A549 (cell line): Measurements from ENCODE around the gene BPIFB3. TPM values are rescaled to one million over a fixed set of nuclear protein-coding genes. Genes with fewer than 3 reads are reported as not detected.
"Not testable (repeated sequence)": the region's sequence is repeated elsewhere in the genome, so short reads cannot be mapped to it uniquely, and the experiment has no call there.

Experiments used
- ATAC-seq, 2 experiments: fragments of 200-7000 bp in 1 of 2; fragments of >200 bp in 1 of 2; cut with Nextera tagmentation in 1 of 2; cut with Tn5 transposase in 1 of 2; 3 replicates each; pipeline versions ENCODE4 v1.8.0 to v1.9.1; 2018 to 2020; ENCODE audit warnings: mild to moderate bottlenecking in 1 of 2, moderate library complexity in 1 of 2
- CTCF ChIA-PET: fragments of 300-600 bp; sonication (Branson Sonifier 250); formaldehyde crosslinking; extraction: SDS; loops from one replicate; lab custom pipeline; 2021; ENCODE audit warnings: antibody characterized with exemption, inconsistent platforms; lab: Yijun Ruan, JAX
- POLR2A ChIA-PET: fragments of 350-600 bp; formaldehyde crosslinking; extraction: SDS; loops from one replicate; lab custom pipeline; 2021; ENCODE audit warnings: antibody characterized with exemption, inconsistent platforms; lab: Yijun Ruan, JAX
- DNase-seq, 2 experiments: peaks; one replicate each; pipeline versions ENCODE4 v3.0.0 to v3.0.0-alpha.2; 2011 to 2016; ENCODE audit warnings: low read depth in 1 of 2, low spot score in 1 of 2
- FAIRE-seq: peaks from 2 replicates; lab custom pipeline; 2011; peaks lifted over from hg19 to GRCh38; lab: Jason Lieb, UNC
- H3K27ac ChIP-seq, 2 experiments: fragments of >200 bp; sonication (Bioruptor Twin); formaldehyde crosslinking; 3 replicates each; pipeline ENCODE4 v1.5.1; 2016 to 2017
- H3K4me1 ChIP-seq: fragments of >200 bp; sonication (Bioruptor Twin); formaldehyde crosslinking; 3 replicates; pipeline ENCODE4 v1.6.1; 2016
- H3K4me2 ChIP-seq: fragments of >200 bp; sonication (Bioruptor Twin); formaldehyde crosslinking; 3 replicates; pipeline ENCODE4 v1.6.1; 2016
- H3K4me3 ChIP-seq: fragments of >200 bp; sonication (Bioruptor Twin); formaldehyde crosslinking; 3 replicates; pipeline ENCODE4 v1.5.1; 2016
- H3K9me3 ChIP-seq: fragments of >200 bp; sonication (Bioruptor Twin); formaldehyde crosslinking; 3 replicates; pipeline ENCODE4 v1.6.1; 2016
- CBX8 ChIP-seq: fragments of 200-600 bp; sonication (generic); IDR thresholded peaks from 2 replicates; pipeline ENCODE4 v1.6.1; 2016
- EHMT2 ChIP-seq: fragments of 200-600 bp; sonication (generic); IDR thresholded peaks from 2 replicates; pipeline ENCODE4 v1.6.1; 2016; ENCODE audit warnings: antibody characterized with exemption, low read depth, mild to moderate bottlenecking, moderate library complexity
- EP300 ChIP-seq, 2 experiments: fragments of >200 bp; sonication (Bioruptor Twin); formaldehyde crosslinking; IDR thresholded peaks; 2 replicates in 1 of 2; 3 replicates in 1 of 2; pipeline ENCODE4 v1.6.1; 2016 to 2017
- FOSL2 ChIP-seq, 2 experiments: fragments of 450-650 bp in 1 of 2; fragments of >200 bp in 1 of 2; sonication (Bioruptor Twin) in 1 of 2; formaldehyde crosslinking; IDR thresholded peaks; 2 replicates each; pipeline versions ENCODE4 v1.5.0 to v1.6.1; 2016 to 2020; ENCODE audit warnings: mild to moderate bottlenecking in 1 of 2, moderate library complexity in 1 of 2
- GATA3 ChIP-seq: IDR thresholded peaks from 2 replicates; pipeline ENCODE4 v1.6.1; 2012; ENCODE audit warnings: borderline replicate concordance
- HEYL ChIP-seq: fragments of 250-450 bp; sonication (Bioruptor Pico); IDR thresholded peaks from 2 replicates; pipeline ENCODE4 v1.8.0; 2021; ENCODE audit warnings: mild to moderate bottlenecking, moderate library complexity
- HOXA7 ChIP-seq: fragments of 250-450 bp; sonication (Bioruptor Pico); IDR thresholded peaks from 2 replicates; pipeline ENCODE4 v1.5.0; 2020; ENCODE audit warnings: mild to moderate bottlenecking, moderate library complexity
- HOXB13 ChIP-seq: fragments of 250-450 bp; sonication (Bioruptor Pico); IDR thresholded peaks from 2 replicates; pipeline ENCODE4 v1.5.0; 2020; ENCODE audit warnings: low read depth, mild to moderate bottlenecking, moderate library complexity
- MAFK ChIP-seq: fragments of 450-650 bp; IDR thresholded peaks from 2 replicates; pipeline ENCODE4 v1.6.1; 2014; ENCODE audit not compliant: partially characterized antibody
- MAZ ChIP-seq: fragments of 150-350 bp; IDR thresholded peaks from 2 replicates; pipeline ENCODE4 v1.6.1; 2014; ENCODE audit warnings: antibody characterized with exemption, low read depth, low read length, borderline replicate concordance
- NFE2L2 ChIP-seq: fragments of 150-350 bp; conservative IDR thresholded peaks from 2 replicates; pipeline ENCODE4 v1.6.1; 2014; ENCODE audit warnings: low read length
- NPAS2 ChIP-seq: fragments of 250-450 bp; sonication (Bioruptor Pico); IDR thresholded peaks from 2 replicates; pipeline ENCODE4 v1.8.0; 2022; ENCODE audit warnings: mild to moderate bottlenecking, moderate library complexity, borderline replicate concordance
- NR3C1 ChIP-seq: fragments of >200 bp; sonication (Bioruptor Twin); formaldehyde crosslinking; IDR thresholded peaks from 3 replicates; pipeline ENCODE4 v1.6.1; 2017
- POLR2AphosphoS2 ChIP-seq: conservative IDR thresholded peaks from 2 replicates; pipeline ENCODE4 v1.6.1; 2012; ENCODE audit warnings: low read length, improper control_type of control experiment, inconsistent platforms
- RAD21 ChIP-seq, 2 experiments: fragments of >200 bp in 1 of 2; sonication (Bioruptor Twin) in 1 of 2; formaldehyde crosslinking in 1 of 2; IDR thresholded peaks in 1 of 2; conservative IDR thresholded peaks in 1 of 2; 2 replicates in 1 of 2; 3 replicates in 1 of 2; pipeline ENCODE4 v1.6.1; 2012 to 2018; ENCODE audit warnings: inconsistent platforms in 1 of 2
- RFX5 ChIP-seq: fragments of 450-650 bp; IDR thresholded peaks from 2 replicates; pipeline ENCODE4 v1.7.1; 2014; ENCODE audit warnings: antibody characterized with exemption, mild to moderate bottlenecking, moderate library complexity
- RNF2 ChIP-seq: fragments of 200-600 bp; sonication (generic); IDR thresholded peaks from 2 replicates; pipeline ENCODE4 v1.6.1; 2016; ENCODE audit warnings: low read depth, mild to moderate bottlenecking, antibody characterized with exemption, moderate library complexity, borderline replicate concordance
- TFCP2L1 ChIP-seq: fragments of 250-450 bp; sonication (Bioruptor Pico); IDR thresholded peaks from 2 replicates; pipeline ENCODE4 v1.5.0; 2021; ENCODE audit warnings: mild to moderate bottlenecking
- TP53 ChIP-seq: fragments of 250-450 bp; sonication (Bioruptor Pico); IDR thresholded peaks from 2 replicates; pipeline ENCODE4 v1.5.0; 2021; ENCODE audit warnings: mild to moderate bottlenecking, moderate library complexity
- ZNF302 ChIP-seq: fragments of 250-450 bp; sonication (Bioruptor Pico); IDR thresholded peaks from 2 replicates; pipeline ENCODE4 v1.9.0; 2021; ENCODE audit warnings: inconsistent platforms, mild to moderate bottlenecking, moderate library complexity
- WGBS: methylation state at CpG from one replicate; pipeline ENCODE4 v1.1.6; 2017; ENCODE audit errors: missing lambda C conversion rate; 5-methylcytosine and 5-hydroxymethylcytosine counted together
- polyA plus RNA-seq, 4 experiments: library from polyadenylated mRNA; depleted of rRNA in 3 of 4; stranded (reverse); fragments of >200 nt; fragmentation: RNase III in 1 of 4; extraction: RNeasy Plus Mini Kit Qiagen cat#74134 plus additional on column Dnase treatment in 1 of 4; gene quantifications; 2 replicates in 3 of 4; 3 replicates in 1 of 4; pipeline ENCODE4 v1.2.3, GENCODE V29; 2011 to 2017
- TF ChIP-seq, protein P1 (sequence below): fragments of >200 bp; sonication (Bioruptor Twin); formaldehyde crosslinking; IDR thresholded peaks from 3 replicates; pipeline ENCODE4 v1.6.1; 2016
- TF ChIP-seq, protein P2 (sequence below): fragments of 200-600 bp; sonication (generic); IDR thresholded peaks from 2 replicates; pipeline ENCODE4 v1.6.1; 2016; ENCODE audit warnings: antibody characterized with exemption, mild to moderate bottlenecking, moderate library complexity
- TF ChIP-seq, protein P3 (sequence below): fragments of 250-450 bp; sonication (Bioruptor Pico); IDR thresholded peaks from 2 replicates; pipeline ENCODE4 v1.5.0; 2021; ENCODE audit warnings: mild to moderate bottlenecking, moderate library complexity, borderline replicate concordance
- TF ChIP-seq, protein P4 (sequence below): fragments of 150-350 bp; IDR thresholded peaks from 2 replicates; pipeline ENCODE4 v1.6.1; 2014; ENCODE audit warnings: low read depth, mild to moderate bottlenecking, low read length
- TF ChIP-seq, protein P5 (sequence below): fragments of >200 bp; sonication (Bioruptor Twin); formaldehyde crosslinking; IDR thresholded peaks from 2 replicates; pipeline ENCODE4 v1.6.1; 2016

The BPIFB3 gene
- polyA plus RNA-seq, 2 of the 4 experiments (the other 2 are of a cell fraction): not detected

DNA sequence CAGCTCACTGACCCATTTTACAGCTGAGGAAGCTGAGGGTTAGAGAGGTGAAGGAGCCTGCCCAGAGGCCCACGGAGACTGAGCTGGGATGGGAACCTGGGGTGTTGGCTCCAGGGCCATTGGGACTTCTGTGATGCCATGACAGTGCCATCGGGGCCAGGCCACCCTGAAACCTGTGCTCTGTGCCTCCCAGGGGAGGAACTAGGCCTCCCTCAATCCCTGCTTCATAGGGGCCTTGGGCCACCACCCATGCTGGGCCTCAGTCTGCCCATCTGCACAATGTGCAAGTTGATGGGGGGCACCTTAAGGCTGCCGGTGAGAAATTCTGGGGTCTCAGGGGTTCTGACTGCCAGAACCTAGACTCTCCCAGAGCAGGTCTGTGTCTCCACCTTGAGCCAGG, 50.6 kb downstream of the BPIFB3 start:
- H3K4me1 ChIP-seq: no peaks in the 10 kb centered on the region
- CTCF ChIA-PET: interaction anchor here (0.9 to 2.2 kb wide), 5 partner anchors 8 to 1015 kb away, joined by 3 to 9 read pairs (median 3); no protein-coding TSS in a partner anchor
- no peak for DNase-seq
- no peak for TF ChIP-seq EP300 (IDR thresholded peaks at IDR 0.05)
- TF ChIP-seq NFE2L2: no peak
- no peak for TF ChIP-seq HEYL (CRISPR knock-in tag)
- TF ChIP-seq RNF2: no peak
- TF ChIP-seq, protein P1, sequence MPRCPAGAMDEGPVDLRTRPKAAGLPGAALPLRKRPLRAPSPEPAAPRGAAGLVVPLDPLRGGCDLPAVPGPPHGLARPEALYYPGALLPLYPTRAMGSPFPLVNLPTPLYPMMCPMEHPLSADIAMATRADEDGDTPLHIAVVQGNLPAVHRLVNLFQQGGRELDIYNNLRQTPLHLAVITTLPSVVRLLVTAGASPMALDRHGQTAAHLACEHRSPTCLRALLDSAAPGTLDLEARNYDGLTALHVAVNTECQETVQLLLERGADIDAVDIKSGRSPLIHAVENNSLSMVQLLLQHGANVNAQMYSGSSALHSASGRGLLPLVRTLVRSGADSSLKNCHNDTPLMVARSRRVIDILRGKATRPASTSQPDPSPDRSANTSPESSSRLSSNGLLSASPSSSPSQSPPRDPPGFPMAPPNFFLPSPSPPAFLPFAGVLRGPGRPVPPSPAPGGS: no peak
- no peak for TF ChIP-seq RFX5
- no peak for TF ChIP-seq NPAS2 (CRISPR knock-in tag)
- TF ChIP-seq, all 56 proteins: peak for 0
- H3K9me3 ChIP-seq: no peaks in the 10 kb centered on the region
- H3K4me3 ChIP-seq: no peak overlapping the region
- WGBS: 40% methylated on average over 2 of the region's 3 CpGs
- H3K27ac ChIP-seq: no peak overlapping the region
- FAIRE-seq (no peak), ATAC-seq (no peak)
- H3K4me2 ChIP-seq: no peak overlapping the region
- POLR2A ChIA-PET: no interaction called here

DNA sequence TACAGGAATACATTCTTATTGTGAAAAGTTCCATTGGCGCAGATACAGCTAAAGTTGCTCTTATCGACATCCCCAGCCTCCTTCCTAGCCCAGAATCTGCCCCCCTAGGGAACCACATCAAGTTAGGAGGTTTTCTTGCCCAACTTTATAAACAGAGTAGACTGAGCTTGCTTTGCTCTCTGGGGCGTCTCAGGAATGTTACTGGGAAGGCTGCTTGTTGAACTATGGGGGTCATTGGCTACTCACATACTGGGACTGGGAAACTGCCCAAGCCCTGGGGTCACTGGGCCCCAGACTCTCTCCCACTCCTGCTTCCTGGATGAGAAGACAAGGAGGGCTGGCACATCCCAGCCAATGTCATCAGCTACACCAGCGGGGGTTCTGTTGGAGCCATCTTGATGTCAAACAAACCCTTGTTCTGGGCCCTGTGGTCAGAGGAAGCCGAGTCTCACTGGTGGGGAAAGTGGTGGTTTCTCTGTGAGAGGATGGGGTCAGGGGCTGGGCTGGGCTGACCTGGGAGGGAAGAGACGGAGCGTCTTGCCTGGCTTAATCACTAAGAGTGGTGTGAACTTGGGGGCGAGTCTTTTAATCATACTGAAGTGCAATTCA, 51.7 kb downstream of the BPIFB3 start:
- H3K4me2 ChIP-seq: no peak overlapping the region
- no peaks in the 10 kb centered on the region for H3K4me1 ChIP-seq
- WGBS: 76% methylated on average over 8 of the region's 8 CpGs
- ATAC-seq: no peak
- H3K9me3 ChIP-seq: no peaks in the 10 kb centered on the region
- no peak for TF ChIP-seq MAFK
- no peak for TF ChIP-seq TP53 (CRISPR knock-in tag)
- TF ChIP-seq, protein P2, sequence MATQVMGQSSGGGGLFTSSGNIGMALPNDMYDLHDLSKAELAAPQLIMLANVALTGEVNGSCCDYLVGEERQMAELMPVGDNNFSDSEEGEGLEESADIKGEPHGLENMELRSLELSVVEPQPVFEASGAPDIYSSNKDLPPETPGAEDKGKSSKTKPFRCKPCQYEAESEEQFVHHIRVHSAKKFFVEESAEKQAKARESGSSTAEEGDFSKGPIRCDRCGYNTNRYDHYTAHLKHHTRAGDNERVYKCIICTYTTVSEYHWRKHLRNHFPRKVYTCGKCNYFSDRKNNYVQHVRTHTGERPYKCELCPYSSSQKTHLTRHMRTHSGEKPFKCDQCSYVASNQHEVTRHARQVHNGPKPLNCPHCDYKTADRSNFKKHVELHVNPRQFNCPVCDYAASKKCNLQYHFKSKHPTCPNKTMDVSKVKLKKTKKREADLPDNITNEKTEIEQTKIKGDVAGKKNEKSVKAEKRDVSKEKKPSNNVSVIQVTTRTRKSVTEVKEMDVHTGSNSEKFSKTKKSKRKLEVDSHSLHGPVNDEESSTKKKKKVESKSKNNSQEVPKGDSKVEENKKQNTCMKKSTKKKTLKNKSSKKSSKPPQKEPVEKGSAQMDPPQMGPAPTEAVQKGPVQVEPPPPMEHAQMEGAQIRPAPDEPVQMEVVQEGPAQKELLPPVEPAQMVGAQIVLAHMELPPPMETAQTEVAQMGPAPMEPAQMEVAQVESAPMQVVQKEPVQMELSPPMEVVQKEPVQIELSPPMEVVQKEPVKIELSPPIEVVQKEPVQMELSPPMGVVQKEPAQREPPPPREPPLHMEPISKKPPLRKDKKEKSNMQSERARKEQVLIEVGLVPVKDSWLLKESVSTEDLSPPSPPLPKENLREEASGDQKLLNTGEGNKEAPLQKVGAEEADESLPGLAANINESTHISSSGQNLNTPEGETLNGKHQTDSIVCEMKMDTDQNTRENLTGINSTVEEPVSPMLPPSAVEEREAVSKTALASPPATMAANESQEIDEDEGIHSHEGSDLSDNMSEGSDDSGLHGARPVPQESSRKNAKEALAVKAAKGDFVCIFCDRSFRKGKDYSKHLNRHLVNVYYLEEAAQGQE: no peak
- TF ChIP-seq HOXA7: no peak
- no peak for TF ChIP-seq TFCP2L1 (CRISPR knock-in tag)
- TF ChIP-seq CBX8: no peak
- TF ChIP-seq, protein P3, sequence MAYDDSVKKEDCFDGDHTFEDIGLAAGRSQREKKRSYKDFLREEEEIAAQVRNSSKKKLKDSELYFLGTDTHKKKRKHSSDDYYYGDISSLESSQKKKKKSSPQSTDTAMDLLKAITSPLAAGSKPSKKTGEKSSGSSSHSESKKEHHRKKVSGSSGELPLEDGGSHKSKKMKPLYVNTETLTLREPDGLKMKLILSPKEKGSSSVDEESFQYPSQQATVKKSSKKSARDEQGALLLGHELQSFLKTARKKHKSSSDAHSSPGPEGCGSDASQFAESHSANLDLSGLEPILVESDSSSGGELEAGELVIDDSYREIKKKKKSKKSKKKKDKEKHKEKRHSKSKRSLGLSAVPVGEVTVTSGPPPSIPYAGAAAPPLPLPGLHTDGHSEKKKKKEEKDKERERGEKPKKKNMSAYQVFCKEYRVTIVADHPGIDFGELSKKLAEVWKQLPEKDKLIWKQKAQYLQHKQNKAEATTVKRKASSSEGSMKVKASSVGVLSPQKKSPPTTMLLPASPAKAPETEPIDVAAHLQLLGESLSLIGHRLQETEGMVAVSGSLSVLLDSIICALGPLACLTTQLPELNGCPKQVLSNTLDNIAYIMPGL (CRISPR knock-in tag): no peak
- no peak for TF ChIP-seq MAZ
- TF ChIP-seq, protein P4, sequence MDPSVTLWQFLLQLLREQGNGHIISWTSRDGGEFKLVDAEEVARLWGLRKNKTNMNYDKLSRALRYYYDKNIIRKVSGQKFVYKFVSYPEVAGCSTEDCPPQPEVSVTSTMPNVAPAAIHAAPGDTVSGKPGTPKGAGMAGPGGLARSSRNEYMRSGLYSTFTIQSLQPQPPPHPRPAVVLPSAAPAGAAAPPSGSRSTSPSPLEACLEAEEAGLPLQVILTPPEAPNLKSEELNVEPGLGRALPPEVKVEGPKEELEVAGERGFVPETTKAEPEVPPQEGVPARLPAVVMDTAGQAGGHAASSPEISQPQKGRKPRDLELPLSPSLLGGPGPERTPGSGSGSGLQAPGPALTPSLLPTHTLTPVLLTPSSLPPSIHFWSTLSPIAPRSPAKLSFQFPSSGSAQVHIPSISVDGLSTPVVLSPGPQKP: no peak
- TF ChIP-seq RNF2: no peak
- no peak for TF ChIP-seq FOSL2 (IDR thresholded peaks at IDR 0.05)
- no peak for TF ChIP-seq FOSL2 (CRISPR knock-in tag; IDR thresholded peaks at IDR 0.05)
- no peak for TF ChIP-seq POLR2AphosphoS2
- no peak for TF ChIP-seq RAD21 (conservative IDR thresholded peaks at IDR 0.05 in 1 of 2, IDR thresholded peaks at IDR 0.05 in 1 of 2)
- TF ChIP-seq EHMT2: no peak
- TF ChIP-seq HOXB13 (CRISPR knock-in tag): no peak
- TF ChIP-seq, protein P5, sequence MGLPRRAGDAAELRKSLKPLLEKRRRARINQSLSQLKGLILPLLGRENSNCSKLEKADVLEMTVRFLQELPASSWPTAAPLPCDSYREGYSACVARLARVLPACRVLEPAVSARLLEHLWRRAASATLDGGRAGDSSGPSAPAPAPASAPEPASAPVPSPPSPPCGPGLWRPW: no peak
- no peak for TF ChIP-seq GATA3
- no peak for TF ChIP-seq RFX5
- no peak for TF ChIP-seq NR3C1
- no peak for TF ChIP-seq ZNF302
- TF ChIP-seq, all 56 proteins: peak for 0
- ChIA-PET POLR2A (no interaction called here), CTCF (interaction anchor here (0.6 to 2.2 kb wide), 5 partner anchors 9 to 203 kb away, joined by 3 to 9 read pairs (median 3); no protein-coding TSS in a partner anchor)
- no peak overlapping the region for H3K27ac ChIP-seq
- no peak overlapping the region for H3K4me3 ChIP-seq
- FAIRE-seq: no peak
- no peak for DNase-seq

DNA sequence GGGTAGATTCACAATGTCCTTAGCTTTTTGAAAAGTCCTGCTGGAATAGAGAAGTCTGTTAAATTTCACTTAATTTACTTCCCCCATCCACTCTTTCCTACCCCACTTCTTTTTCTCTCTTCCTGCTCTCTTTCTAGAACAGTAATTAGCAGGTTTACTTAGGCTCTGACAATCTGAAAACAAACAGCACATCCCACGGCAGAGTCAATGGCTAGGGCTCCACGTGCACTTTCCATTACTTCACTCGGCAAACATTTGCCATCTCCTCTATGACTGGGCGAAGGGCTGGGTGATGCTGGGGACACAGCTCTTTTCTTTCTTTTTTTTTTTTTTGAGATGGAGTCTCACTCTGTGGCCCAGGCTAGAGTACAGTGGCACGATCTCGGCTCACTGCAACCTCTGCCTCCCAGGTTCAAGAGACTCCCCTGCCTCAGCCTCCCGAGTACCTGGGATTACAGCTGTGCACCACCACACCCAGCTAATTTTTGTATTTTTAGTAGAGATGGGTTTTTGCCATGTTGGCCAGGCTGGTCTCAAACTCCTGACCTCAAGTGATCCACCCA, 52.4 kb downstream of the BPIFB3 start:
- CTCF ChIA-PET: interaction anchor here (0.6 to 2.2 kb wide), 6 partner anchors 10 to 204 kb away, joined by 3 to 9 read pairs (median 4); no protein-coding TSS in a partner anchor
- H3K27ac ChIP-seq, H3K4me2 ChIP-seq, H3K4me1 ChIP-seq, H3K4me3 ChIP-seq, POLR2A ChIA-PET, H3K9me3 ChIP-seq, FAIRE-seq: not testable (repeated sequence)
- 41% methylated on average over 7 of the region's 7 CpGs for WGBS
- ATAC-seq (peak in 1 of 2 experiments; percentile 61; a peak in 3 of 6 replicates), DNase-seq (peak in 1 of 2 experiments; percentile 21)
